Hepatocyte (in vitro differentiated cells): ENCODE data around the gene TRAF5.

Source experiments
- CTCF ChIP-seq: fragments of 200-600 bp; sonication (generic); IDR thresholded peaks from 2 replicates; pipeline ENCODE4 v1.5.1; 2016; ENCODE audit warnings: antibody characterized with exemption, mild to moderate bottlenecking; ENCODE audit not compliant: poor library complexity
- EZH2 ChIP-seq: fragments of 200-600 bp; sonication (generic); IDR thresholded peaks from 2 replicates; pipeline ENCODE4 v1.6.1; 2016; ENCODE audit warnings: antibody characterized with exemption, mild to moderate bottlenecking, borderline replicate concordance

DNA sequence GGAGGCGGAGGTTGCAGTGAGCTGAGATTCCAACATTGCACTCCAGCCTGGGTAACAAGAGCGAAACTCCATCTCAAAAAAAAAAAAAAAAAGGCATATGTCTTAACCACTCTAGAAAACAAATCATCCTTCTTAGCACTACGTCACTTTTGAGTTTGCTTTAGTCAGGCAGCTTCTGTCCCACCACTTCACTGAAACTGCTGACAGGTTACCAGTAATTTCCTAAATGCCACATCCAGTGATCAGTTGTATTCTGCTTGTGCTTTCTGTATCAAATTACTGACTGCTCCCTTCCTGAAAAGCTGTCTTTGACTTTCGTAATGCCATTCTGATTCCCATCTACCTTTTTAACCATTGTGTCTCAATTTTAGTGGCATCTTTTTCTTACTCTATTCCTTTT, 45.7 kb upstream of the TRAF5 start:
- TF ChIP-seq CTCF, result no peak
- no peak for TF ChIP-seq EZH2
